NCI-H146 treated with DMSO at 0.1 percent for 48 hours (cell line): Measurements from ENCODE around the gene SPATA12.
"Not testable (repeated sequence)": the region's sequence is repeated elsewhere in the genome, so short reads cannot be mapped to it uniquely, and the experiment has no call there.

Source experiments
- DNase-seq: peaks from one replicate; lab custom pipeline; 2025; ENCODE audit not compliant: unreplicated experiment; lab: John Stamatoyannopoulos, UW

The SPATA12 gene

GRCh38 chr3:57082481-57082880 lies 22.0 kb downstream of the SPATA12 start:
- no peak for DNase-seq

- DNase-seq = not testable (repeated sequence)
These were observed 23.0 kb downstream of the SPATA12 start for GRCh38 chr3:57083266-57083995.

GRCh38 chr3:57085211-57085610 lies 24.7 kb downstream of the SPATA12 start:
- no peak for DNase-seq

GRCh38 chr3:57086201-57086600 lies 25.7 kb downstream of the SPATA12 start:
- no peak for DNase-seq

- DNase-seq = no peak
These were observed 27.1 kb downstream of the SPATA12 start for GRCh38 chr3:57087361-57088092.

- no peak for DNase-seq
These were observed 28.0 kb downstream of the SPATA12 start for GRCh38 chr3:57088503-57088902.

GRCh38 chr3:57089043-57089442 lies 28.6 kb downstream of the SPATA12 start:
- no peak for DNase-seq

GRCh38 chr3:57091521-57092273 lies 31.2 kb downstream of the SPATA12 start:
- DNase-seq = no peak

- no peak for DNase-seq
These were observed 33.0 kb downstream of the SPATA12 start for GRCh38 chr3:57093489-57093888.

GRCh38 chr3:57093971-57094535 lies 33.6 kb downstream of the SPATA12 start:
- no peak for DNase-seq

- DNase-seq = no peak
These were observed 34.1 kb downstream of the SPATA12 start for GRCh38 chr3:57094575-57094974.

GRCh38 chr3:57095363-57095762 lies 34.9 kb downstream of the SPATA12 start:
- no peak for DNase-seq

GRCh38 chr3:57097536-57097935 lies 37.1 kb downstream of the SPATA12 start:
- no peak for DNase-seq

GRCh38 chr3:57098418-57099310 lies 38.2 kb downstream of the SPATA12 start:
- no peak for DNase-seq

GRCh38 chr3:57100046-57100695 lies 39.7 kb downstream of the SPATA12 start:
- DNase-seq = peak; percentile 27

- DNase-seq = no peak
These were observed 45.1 kb downstream of the SPATA12 start for GRCh38 chr3:57105585-57105984.

GRCh38 chr3:57108684-57109083 lies 48.2 kb downstream of the SPATA12 start:
- DNase-seq = no peak

- no peak for DNase-seq
These were observed 49.2 kb downstream of the SPATA12 start for GRCh38 chr3:57109437-57110199.

GRCh38 chr3:57110214-57110613 lies 49.8 kb downstream of the SPATA12 start:
- DNase-seq = no peak
